ENCODE data around the gene POLR3E. TPM values are rescaled to one million over a fixed set of nuclear protein-coding genes. Genes with fewer than 3 reads are reported as not detected.

Gene POLR3E
- total RNA-seq, 1 experiment from 2014 or later, result 73.5 TPM

- no peaks in the 10 kb centered on the region for H3K4me1 Mint-ChIP-seq
- peaks cover 56% of the 10 kb centered on the region for H3K36me3 Mint-ChIP-seq
- ATAC-seq, result no peak
- no peaks in the 10 kb centered on the region for H3K27me3 Mint-ChIP-seq (ENCODE audit: low read depth)
- no peak overlapping the region for H3K4me3 Mint-ChIP-seq
- H3K27ac Mint-ChIP-seq, result no peak overlapping the region
- no peak for DNase-seq (ENCODE audit: low spot score)
- CTCF ChIA-PET, result interaction anchor here (1.0 kb wide), 2 partner anchors 8 to 11 kb away, joined by 3 to 4 read pairs; no protein-coding TSS in a partner anchor
- TF ChIP-seq, protein P1, sequence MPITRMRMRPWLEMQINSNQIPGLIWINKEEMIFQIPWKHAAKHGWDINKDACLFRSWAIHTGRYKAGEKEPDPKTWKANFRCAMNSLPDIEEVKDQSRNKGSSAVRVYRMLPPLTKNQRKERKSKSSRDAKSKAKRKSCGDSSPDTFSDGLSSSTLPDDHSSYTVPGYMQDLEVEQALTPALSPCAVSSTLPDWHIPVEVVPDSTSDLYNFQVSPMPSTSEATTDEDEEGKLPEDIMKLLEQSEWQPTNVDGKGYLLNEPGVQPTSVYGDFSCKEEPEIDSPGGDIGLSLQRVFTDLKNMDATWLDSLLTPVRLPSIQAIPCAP (CRISPR knock-in tag; IDR thresholded peaks at IDR 0.05), result no peak
- 0 out of 2 replicates have a peak, but pooled peaks have one; percentile 39 for TF ChIP-seq ZNF121 (CRISPR knock-in tag; IDR thresholded peaks at IDR 0.05)
- H3K9me3 Mint-ChIP-seq, result no peaks in the 10 kb centered on the region
- POLR2A ChIA-PET, result no interaction called here
Observed at GRCh38 chr16:22311520-22311919, 14.3 kb downstream of the POLR3E start.

DNA sequence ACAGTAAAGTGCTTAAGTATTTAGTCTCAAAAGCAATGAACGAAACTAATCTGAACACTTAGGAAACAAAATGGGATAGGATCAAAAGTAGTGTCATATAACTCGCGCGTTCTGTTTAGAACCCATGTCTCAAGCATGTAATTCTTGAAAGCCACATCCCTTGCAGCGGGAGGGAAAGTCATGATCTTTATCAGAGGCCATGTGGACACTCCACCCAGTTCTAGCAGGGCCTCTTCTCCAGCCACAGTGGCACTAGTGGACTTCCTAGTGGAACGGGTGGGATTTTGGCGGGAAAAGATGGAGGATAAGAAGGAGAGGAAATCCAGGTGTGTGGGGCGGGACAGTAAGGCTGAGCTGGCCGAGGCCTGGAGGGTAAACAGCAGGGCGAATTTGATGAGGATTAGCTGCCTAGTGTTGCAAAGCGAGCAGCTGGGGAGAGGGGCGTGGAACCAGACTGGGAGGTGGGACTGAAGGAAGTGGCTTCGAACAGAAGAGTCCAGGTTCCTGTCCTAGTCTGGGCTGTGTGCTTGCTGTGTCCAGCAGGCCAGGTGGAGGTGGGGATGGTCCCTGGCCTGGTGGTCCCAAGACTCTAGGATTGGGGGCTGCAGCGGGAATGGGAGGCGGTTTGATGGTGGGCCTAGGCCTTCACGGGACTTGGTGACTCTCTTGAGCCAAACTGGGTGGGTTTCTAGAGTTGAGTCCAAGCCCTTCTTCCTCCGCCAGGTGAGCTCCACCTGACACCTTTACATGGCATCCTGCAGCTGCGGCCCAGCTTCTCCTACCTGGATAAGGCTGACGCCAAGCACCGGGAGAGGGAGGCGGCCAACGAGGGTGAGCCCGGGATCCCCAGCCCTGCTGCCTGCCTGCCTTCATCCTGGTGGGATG is 15.9 kb downstream of the POLR3E start:
- H3K27ac Mint-ChIP-seq, result no peak overlapping the region
- POLR2A ChIA-PET, result no interaction called here
- ATAC-seq (no peak), DNase-seq (ENCODE audit: low spot score) (no peak)
- H3K36me3 Mint-ChIP-seq, result peaks cover 57% of the 10 kb centered on the region
- H3K27me3 Mint-ChIP-seq (ENCODE audit: low read depth), result no peaks in the 10 kb centered on the region
- CTCF ChIA-PET, result interaction anchor here (0.9 kb wide), 1 partner anchor 13 kb away, joined by 3 read pairs; no protein-coding TSS in a partner anchor
- no peak for TF ChIP-seq GTF2I (CRISPR knock-in tag; conservative IDR thresholded peaks at IDR 0.05)
- TF ChIP-seq ZNF219 (CRISPR knock-in tag; IDR thresholded peaks at IDR 0.05; ENCODE audit: borderline replicate concordance), result no peak
- TF ChIP-seq MXD4 (CRISPR knock-in tag; IDR thresholded peaks at IDR 0.05; ENCODE audit: borderline replicate concordance), result no peak
- TF ChIP-seq CREB1 (CRISPR knock-in tag; IDR thresholded peaks at IDR 0.05), result no peak
- TF ChIP-seq NR2C2 (CRISPR knock-in tag; IDR thresholded peaks at IDR 0.05), result no peak
- no peak for TF ChIP-seq FOXJ3 (CRISPR knock-in tag; IDR thresholded peaks at IDR 0.05; ENCODE audit: borderline replicate concordance)
- no peak for TF ChIP-seq ZNF317 (CRISPR knock-in tag; IDR thresholded peaks at IDR 0.05; ENCODE audit: borderline replicate concordance, low read depth)
- TF ChIP-seq CDX4 (CRISPR knock-in tag; IDR thresholded peaks at IDR 0.05; ENCODE audit: borderline replicate concordance), result no peak
- TF ChIP-seq, protein P2, sequence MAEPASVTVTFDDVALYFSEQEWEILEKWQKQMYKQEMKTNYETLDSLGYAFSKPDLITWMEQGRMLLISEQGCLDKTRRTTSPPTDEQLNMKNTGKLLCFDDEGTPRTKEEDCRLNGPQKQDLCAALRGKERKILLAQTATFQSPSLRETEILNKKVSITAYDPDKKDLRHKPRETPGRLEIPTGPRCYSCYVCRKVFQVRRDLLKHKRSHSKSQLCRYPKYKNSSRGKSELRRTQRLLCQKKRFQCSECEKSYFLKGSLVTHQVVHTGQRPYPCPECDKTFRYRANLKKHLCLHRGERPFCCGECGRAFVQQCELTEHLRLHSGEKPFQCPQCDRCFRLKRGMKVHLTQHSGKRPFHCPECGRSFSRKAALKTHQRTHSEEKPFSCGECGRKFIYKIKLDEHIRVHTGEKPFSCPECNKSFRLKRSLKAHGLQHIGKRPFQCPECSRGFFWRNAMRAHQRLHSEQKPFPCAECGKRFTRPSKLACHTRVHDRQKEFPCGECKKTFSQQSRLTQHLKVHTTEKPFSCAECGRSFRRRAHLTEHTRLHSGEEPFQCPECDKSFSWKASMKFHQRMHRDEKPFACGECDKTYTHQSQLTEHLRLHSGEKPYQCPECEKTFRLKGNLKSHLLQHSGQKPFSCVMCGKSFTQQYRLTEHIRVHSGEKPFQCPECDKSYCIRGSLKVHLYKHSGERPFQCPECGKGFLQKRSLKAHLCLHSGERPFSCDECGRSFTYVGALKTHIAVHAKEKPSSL (CRISPR knock-in tag; conservative IDR thresholded peaks at IDR 0.05), result no peak
- no peak for TF ChIP-seq NR1H2 (CRISPR knock-in tag; IDR thresholded peaks at IDR 0.05)
- TF ChIP-seq TEAD4 (CRISPR knock-in tag; IDR thresholded peaks at IDR 0.05), result no peak
- no peak for TF ChIP-seq E2F4 (CRISPR knock-in tag; IDR thresholded peaks at IDR 0.05; ENCODE audit: borderline replicate concordance, low read depth)
- TF ChIP-seq, protein P3, sequence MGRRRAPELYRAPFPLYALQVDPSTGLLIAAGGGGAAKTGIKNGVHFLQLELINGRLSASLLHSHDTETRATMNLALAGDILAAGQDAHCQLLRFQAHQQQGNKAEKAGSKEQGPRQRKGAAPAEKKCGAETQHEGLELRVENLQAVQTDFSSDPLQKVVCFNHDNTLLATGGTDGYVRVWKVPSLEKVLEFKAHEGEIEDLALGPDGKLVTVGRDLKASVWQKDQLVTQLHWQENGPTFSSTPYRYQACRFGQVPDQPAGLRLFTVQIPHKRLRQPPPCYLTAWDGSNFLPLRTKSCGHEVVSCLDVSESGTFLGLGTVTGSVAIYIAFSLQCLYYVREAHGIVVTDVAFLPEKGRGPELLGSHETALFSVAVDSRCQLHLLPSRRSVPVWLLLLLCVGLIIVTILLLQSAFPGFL (CRISPR knock-in tag; IDR thresholded peaks at IDR 0.05; ENCODE audit: borderline replicate concordance), result no peak
- H3K9me3 Mint-ChIP-seq, result no peaks in the 10 kb centered on the region
- no peak overlapping the region for H3K4me3 Mint-ChIP-seq
- no peaks in the 10 kb centered on the region for H3K4me1 Mint-ChIP-seq

All from WTC11 (cell line).